Right lobe of liver (tissue), 4 donors: ENCODE results near the gene TRPC3.

Source experiments
- CTCF ChIP-seq, 4 donors: fragments of 200-600 bp in 3 of 4; fragments of 450-650 bp in 1 of 4; IDR thresholded peaks; one replicate each; pipeline versions ENCODE4 v1.5.1 to v1.8.0; 2016 to 2022; ENCODE audit warnings: antibody characterized with exemption in 4 of 4, mild to moderate bottlenecking in 2 of 4
- POLR2A ChIP-seq: fragments of 450-650 bp; IDR thresholded peaks from one replicate; pipeline ENCODE4 v1.6.1; 2017; ENCODE audit warnings: antibody characterized with exemption, mild to moderate bottlenecking
- donor health status: DM: no; HTN: no; CAD: no.
- donor health status: DM: no; HTN: no; CAD: no.
- donor health status: DM: no; HTN: yes; CAD: no.

DNA sequence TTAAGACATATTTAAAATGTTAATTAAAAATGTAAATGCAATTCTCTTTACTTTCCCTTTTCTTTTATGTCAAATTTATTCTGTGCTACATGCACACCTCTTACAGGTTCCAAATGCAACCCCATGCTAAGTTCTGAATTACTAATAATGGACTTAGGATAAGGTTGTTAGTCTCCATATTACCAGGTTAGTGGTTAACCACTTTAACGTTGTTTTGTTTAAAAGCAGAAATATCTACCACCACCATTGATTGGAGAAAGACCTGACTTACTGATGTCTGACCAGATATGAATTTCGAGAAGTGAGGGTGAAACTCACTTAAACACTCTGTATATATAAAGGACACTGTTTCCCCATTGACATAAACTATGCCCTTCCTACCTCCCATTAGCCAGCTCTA, 6.9 kb upstream of the TRPC3 start:
- no peak for TF ChIP-seq CTCF (IDR thresholded peaks at IDR 0.05)
- no peak for TF ChIP-seq POLR2A
